Activated CD8-positive, alpha-beta memory T cell treated with anti-CD3 and anti-CD28 coated beads, Interleukin-2, amount 10 ng/mL, durations not matched to agents 7 days and 5 days (primary cell): ENCODE data around the gene NETO2. TPM values are rescaled to one million over a fixed set of nuclear protein-coding genes. Genes with fewer than 3 reads are reported as not detected.
"Not testable (repeated sequence)": the region's sequence is repeated elsewhere in the genome, so short reads cannot be mapped to it uniquely, and the experiment has no call there.

Experiments used
- ATAC-seq: fragments of 150-1000 bp; cut with Tn5 transposase; one replicate; pipeline ENCODE4 v1.10.0; 2021; ENCODE audit warnings: moderate library complexity
- CTCF ChIA-PET: fragments of 350-600 bp; sonication (Branson Sonifier 250); formaldehyde crosslinking; loops from one replicate; lab custom pipeline; 2021; ENCODE audit warnings: antibody characterized with exemption; lab: Charles Lee
- DNase-seq: peaks from one replicate; pipeline ENCODE4 v3.0.0-alpha.2; 2020
- H3K27ac Mint-ChIP-seq: one replicate; pipeline ENCODE4 v1.8.0; 2021; ENCODE audit warnings: mild to moderate bottlenecking, mixed read lengths
- H3K27me3 Mint-ChIP-seq: one replicate; pipeline ENCODE4 v1.8.0; 2021; ENCODE audit warnings: mixed read lengths
- H3K36me3 Mint-ChIP-seq: one replicate; pipeline ENCODE4 v1.8.0; 2021; ENCODE audit warnings: mild to moderate bottlenecking, mixed read lengths
- H3K4me1 Mint-ChIP-seq: one replicate; pipeline ENCODE4 v1.8.0; 2021; ENCODE audit warnings: mixed read lengths
- H3K4me3 Mint-ChIP-seq: one replicate; pipeline ENCODE4 v1.8.0; 2021; ENCODE audit warnings: mild to moderate bottlenecking, moderate library complexity, mixed read lengths
- H3K9me3 Mint-ChIP-seq: one replicate; pipeline ENCODE4 v1.8.0; 2022; ENCODE audit warnings: low read depth, mixed read lengths
- total RNA-seq, 2 experiments: library from RNA; stranded (reverse); gene quantifications; one replicate each; pipeline ENCODE4 v1.2.3, GENCODE V29; 2021

The NETO2 gene
- total RNA-seq, 2 experiments from 2014 or later = 8.6 to 19.8 TPM

- H3K9me3 Mint-ChIP-seq = no peaks in the 10 kb centered on the region
- no peaks in the 10 kb centered on the region for H3K36me3 Mint-ChIP-seq
- no peak overlapping the region for H3K4me3 Mint-ChIP-seq
- ATAC-seq = no peak
- DNase-seq = no peak
- CTCF ChIA-PET = interaction anchor here (1.0 kb wide), 1 partner anchor 19 kb away, joined by 4 read pairs; no protein-coding TSS in a partner anchor
- no peaks in the 10 kb centered on the region for H3K27me3 Mint-ChIP-seq
- no peaks in the 10 kb centered on the region for H3K4me1 Mint-ChIP-seq
- no peak overlapping the region for H3K27ac Mint-ChIP-seq
Measured at GRCh38 chr16:47056688-47057629, 86.8 kb downstream of the NETO2 start.

DNA sequence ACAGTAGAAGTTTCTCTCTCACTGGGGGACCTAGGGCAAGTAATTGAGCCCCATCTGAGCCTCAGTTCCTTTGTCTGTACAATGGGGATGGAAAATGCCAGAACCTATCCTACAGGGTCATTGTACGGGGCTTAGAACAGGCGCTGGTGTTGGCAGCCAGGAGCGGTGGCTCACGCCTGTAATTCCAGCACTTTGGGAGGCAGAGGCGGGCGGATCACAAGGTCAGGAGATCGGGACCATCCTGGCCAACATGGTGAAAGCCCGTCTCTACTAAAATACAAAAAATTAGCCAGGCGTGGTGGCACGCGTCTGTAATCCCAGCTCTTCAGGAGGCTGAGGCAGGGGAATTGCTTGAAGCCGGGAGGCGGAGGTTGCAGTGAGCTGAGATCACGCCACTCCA lies 87.7 kb downstream of the NETO2 start:
- not testable (repeated sequence) for H3K4me3 Mint-ChIP-seq

GRCh38 chr16:47055136-47055885 lies 88.4 kb downstream of the NETO2 start:
- H3K27ac Mint-ChIP-seq = no peak overlapping the region
- no peaks in the 10 kb centered on the region for H3K4me1 Mint-ChIP-seq
- H3K4me3 Mint-ChIP-seq = no peak overlapping the region
- CTCF ChIA-PET = no interaction called here
- no peaks in the 10 kb centered on the region for H3K9me3 Mint-ChIP-seq
- H3K27me3 Mint-ChIP-seq = no peaks in the 10 kb centered on the region
- H3K36me3 Mint-ChIP-seq = no peaks in the 10 kb centered on the region
- ATAC-seq = no peak
- no peak for DNase-seq

More for the DNA sequence above, 87.7 kb downstream of the NETO2 start:
- H3K4me1 Mint-ChIP-seq, ATAC-seq, H3K27me3 Mint-ChIP-seq, H3K9me3 Mint-ChIP-seq, H3K36me3 Mint-ChIP-seq, DNase-seq, H3K27ac Mint-ChIP-seq: not testable (repeated sequence)
- CTCF ChIA-PET = interaction anchor here (1.0 kb wide), 1 partner anchor 18 kb away, joined by 4 read pairs; no protein-coding TSS in a partner anchor

DNA sequence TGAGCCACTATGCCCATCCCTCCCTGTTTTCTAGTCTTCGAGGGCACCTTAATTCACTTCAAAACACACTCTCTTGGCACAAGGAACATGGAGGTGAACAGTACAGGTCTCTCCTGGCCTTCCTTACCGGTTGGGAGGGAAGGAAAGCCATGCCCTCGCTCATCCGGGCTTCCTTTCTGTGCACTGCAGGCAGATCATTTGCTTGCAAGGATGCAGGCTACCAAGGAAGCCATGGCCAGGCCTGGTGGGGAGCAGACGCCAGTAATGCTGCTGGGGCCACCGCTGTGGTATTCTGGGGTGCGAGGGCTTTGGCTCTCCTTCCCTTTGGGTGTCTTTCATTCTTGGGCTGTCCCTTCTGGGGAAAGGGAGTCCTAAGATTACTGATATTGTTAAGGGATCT lies 89.4 kb downstream of the NETO2 start:
- Mint-ChIP-seq H3K4me3 (no peak overlapping the region), H3K27ac (no peak overlapping the region), H3K4me1 (no peaks in the 10 kb centered on the region), H3K9me3 (no peaks in the 10 kb centered on the region), H3K27me3 (no peaks in the 10 kb centered on the region), H3K36me3 (no peaks in the 10 kb centered on the region)
- ATAC-seq = no peak
- CTCF ChIA-PET = interaction anchor here (0.7 kb wide), 1 partner anchor 16 kb away, joined by 3 read pairs; no protein-coding TSS in a partner anchor
- no peak for DNase-seq

DNA sequence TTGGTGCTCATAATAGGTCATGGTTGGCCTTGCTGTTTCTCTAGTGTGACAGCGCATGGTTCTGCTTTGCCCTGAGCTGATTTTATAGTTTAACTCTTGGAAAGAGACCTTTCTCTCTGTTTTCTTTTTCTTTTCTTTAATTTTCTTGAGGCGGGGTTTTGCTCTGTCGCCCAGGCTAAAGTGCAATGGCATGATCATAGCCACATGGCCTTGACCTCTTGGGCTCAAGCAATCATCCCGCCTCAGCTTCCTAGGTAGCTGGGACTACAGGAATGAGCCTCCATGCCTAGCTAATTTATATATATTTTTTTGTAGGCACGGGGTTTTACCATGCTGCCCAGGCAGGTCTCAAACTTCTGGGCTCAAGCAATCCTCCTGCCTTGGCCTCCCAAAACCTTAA lies 89.8 kb downstream of the NETO2 start:
- Mint-ChIP-seq H3K27me3 (no peaks in the 10 kb centered on the region), H3K27ac (no peak overlapping the region), H3K4me1 (no peaks in the 10 kb centered on the region), H3K4me3 (no peak overlapping the region), H3K9me3 (no peaks in the 10 kb centered on the region), H3K36me3 (no peaks in the 10 kb centered on the region)
- no peak for ATAC-seq
- no peak for DNase-seq
- CTCF ChIA-PET = interaction anchor here (0.7 kb wide), 1 partner anchor 16 kb away, joined by 3 read pairs; no protein-coding TSS in a partner anchor

GRCh38 chr16:47052666-47053640 lies 90.8 kb downstream of the NETO2 start:
- no peaks in the 10 kb centered on the region for H3K4me1 Mint-ChIP-seq
- DNase-seq = no peak
- no peak overlapping the region for H3K27ac Mint-ChIP-seq
- no peak overlapping the region for H3K4me3 Mint-ChIP-seq
- no peaks in the 10 kb centered on the region for H3K36me3 Mint-ChIP-seq
- CTCF ChIA-PET = no interaction called here
- ATAC-seq = no peak
- no peaks in the 10 kb centered on the region for H3K27me3 Mint-ChIP-seq
- no peaks in the 10 kb centered on the region for H3K9me3 Mint-ChIP-seq

DNA sequence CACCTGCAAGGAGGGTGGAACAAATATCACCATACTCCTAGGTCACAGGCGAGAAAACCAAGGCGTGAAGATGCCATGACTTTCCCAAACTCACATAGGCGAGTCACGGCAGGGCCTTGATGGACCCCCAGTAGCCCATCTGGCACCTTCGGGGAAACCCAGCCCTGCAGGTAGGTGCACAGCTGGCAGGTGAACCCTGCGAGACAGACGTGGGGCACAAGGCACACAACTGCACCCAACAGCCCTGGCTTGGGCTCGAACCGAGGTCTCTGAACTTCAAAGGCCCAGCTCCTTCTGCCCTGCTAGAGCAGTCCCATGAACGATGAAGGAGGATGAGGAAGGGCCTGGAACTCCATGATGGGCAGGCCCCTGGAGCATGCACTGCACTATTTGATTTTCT lies 92.7 kb downstream of the NETO2 start:
- no peak overlapping the region for H3K27ac Mint-ChIP-seq
- no peaks in the 10 kb centered on the region for H3K36me3 Mint-ChIP-seq
- CTCF ChIA-PET = no interaction called here
- H3K27me3 Mint-ChIP-seq = peaks cover 2% of the 10 kb centered on the region
- H3K4me3 Mint-ChIP-seq = no peak overlapping the region
- H3K4me1 Mint-ChIP-seq = peaks cover 1% of the 10 kb centered on the region
- DNase-seq = no peak
- no peaks in the 10 kb centered on the region for H3K9me3 Mint-ChIP-seq
- no peak for ATAC-seq

DNA sequence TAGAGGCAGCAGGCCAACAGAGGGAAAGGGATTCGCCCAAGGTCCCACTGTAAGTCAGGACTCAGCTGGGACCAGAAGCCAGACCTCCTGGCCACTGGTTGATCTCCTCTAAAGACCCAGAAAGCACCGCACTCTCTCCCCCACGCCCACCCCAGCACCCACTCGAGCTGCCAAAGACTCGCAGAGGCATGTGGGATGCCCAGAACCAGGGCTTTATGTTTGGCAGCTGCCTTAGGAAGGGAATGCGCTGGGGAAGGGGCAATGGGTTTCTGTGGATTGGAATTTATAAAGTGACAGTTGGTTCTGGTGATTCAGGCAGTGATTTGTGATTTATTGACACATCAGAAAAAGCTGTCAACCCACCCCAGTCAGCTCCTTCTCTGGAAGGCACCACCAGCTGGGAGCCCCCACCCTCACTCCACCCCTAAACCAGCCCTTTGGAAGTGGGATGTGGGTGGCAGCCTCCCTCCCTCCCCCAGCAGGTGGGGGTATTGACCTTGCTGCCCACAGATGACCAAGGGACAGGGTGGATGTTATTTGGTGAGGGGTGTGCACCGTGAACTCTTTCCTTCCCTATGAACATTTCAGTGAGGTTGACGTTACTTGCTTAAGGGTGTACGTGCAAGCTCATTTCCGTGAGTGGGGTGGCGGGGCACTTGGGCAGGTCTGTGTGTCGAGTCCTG lies 93.7 kb downstream of the NETO2 start:
- H3K27me3 Mint-ChIP-seq = peaks cover 2% of the 10 kb centered on the region
- no peak overlapping the region for H3K27ac Mint-ChIP-seq
- no peaks in the 10 kb centered on the region for H3K9me3 Mint-ChIP-seq
- no peak for DNase-seq
- H3K4me1 Mint-ChIP-seq = peaks cover 10% of the 10 kb centered on the region
- H3K4me3 Mint-ChIP-seq = no peak overlapping the region
- H3K36me3 Mint-ChIP-seq = no peaks in the 10 kb centered on the region
- CTCF ChIA-PET = interaction anchor here (0.9 kb wide), 1 partner anchor 12 kb away, joined by 4 read pairs; no protein-coding TSS in a partner anchor
- no peak for ATAC-seq

DNA sequence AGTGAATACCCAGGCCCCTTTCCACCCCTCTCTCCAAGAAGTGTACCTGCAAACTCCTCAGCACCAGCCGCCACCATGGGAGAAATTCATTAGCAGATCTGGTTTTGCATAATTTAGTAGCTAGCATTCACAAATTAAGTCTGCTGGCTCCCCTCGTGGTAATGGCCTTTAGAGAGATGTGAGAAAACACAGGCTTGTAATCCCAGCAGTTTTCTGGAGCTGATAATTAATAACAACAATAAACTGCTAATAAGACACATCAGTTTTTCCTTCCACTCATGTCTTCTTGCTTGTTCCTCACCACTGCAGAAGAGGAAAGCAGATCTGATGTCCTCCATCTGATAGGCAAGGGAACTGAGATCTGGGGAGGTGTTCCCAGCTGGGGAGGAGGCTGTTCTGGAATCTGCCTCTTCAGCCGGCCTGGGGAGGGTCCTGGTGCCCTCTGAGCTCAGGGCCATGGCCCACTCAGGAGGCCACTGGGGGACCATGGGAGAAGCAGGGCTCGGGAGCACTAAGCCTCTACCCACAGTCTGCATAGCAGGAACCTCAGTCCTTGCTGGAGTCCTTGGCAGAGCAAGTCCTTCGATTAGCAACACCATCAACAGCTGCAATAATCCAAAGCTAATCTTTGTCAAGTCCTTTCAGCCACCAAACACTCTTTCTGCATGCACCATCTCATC lies 96.1 kb downstream of the NETO2 start:
- H3K27me3 Mint-ChIP-seq = peaks cover 2% of the 10 kb centered on the region
- CTCF ChIA-PET = interaction anchor here (0.8 to 3.1 kb wide), 2 partner anchors 10 to 95 kb away, joined by 3 to 18 read pairs; no protein-coding TSS in a partner anchor
- H3K4me3 Mint-ChIP-seq = no peak overlapping the region
- H3K9me3 Mint-ChIP-seq = no peaks in the 10 kb centered on the region
- no peak for ATAC-seq
- no peak for DNase-seq
- H3K27ac Mint-ChIP-seq = no peak overlapping the region
- H3K4me1 Mint-ChIP-seq = peaks cover 13% of the 10 kb centered on the region
- H3K36me3 Mint-ChIP-seq = no peaks in the 10 kb centered on the region

- Mint-ChIP-seq H3K36me3 (no peaks in the 10 kb centered on the region), H3K9me3 (no peaks in the 10 kb centered on the region), H3K4me3 (no peak overlapping the region), H3K27me3 (peaks cover 5% of the 10 kb centered on the region), H3K27ac (no peak overlapping the region), H3K4me1 (peaks cover 15% of the 10 kb centered on the region)
- ATAC-seq (no peak), DNase-seq (no peak)
- CTCF ChIA-PET = interaction anchor here (0.8 to 3.1 kb wide), 2 partner anchors 9 to 95 kb away, joined by 3 to 18 read pairs; no protein-coding TSS in a partner anchor
Measured at GRCh38 chr16:47046726-47047523, 96.8 kb downstream of the NETO2 start.

DNA sequence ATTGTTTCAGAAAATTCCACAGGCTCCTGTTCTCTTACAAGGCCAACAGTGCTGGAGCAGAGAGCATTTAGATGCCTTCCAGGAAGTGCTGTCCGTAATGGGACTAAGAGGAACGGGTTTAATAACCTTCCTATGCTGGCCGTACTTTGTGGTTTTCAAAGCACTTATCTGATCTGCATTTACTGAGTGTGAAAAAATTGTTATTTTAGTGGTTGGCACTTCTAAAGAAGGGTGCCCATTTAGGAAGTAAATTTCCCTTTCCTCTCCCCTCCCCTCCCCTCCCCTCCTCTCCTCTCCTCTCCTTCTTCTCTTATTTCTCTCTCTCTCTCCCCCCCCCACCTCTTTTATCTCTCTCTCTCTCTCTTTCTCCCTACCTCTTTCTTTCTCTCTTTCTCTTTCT lies 98.3 kb downstream of the NETO2 start:
- Mint-ChIP-seq H3K4me3 (no peak overlapping the region), H3K9me3 (no peaks in the 10 kb centered on the region), H3K36me3 (no peaks in the 10 kb centered on the region), H3K27me3 (peaks cover 7% of the 10 kb centered on the region), H3K4me1 (peaks cover 15% of the 10 kb centered on the region), H3K27ac (no peak overlapping the region)
- no peak for ATAC-seq
- no peak for DNase-seq
- CTCF ChIA-PET = interaction anchor here (3.1 kb wide), 1 partner anchor 8 kb away, joined by 18 read pairs; no protein-coding TSS in a partner anchor
